ENCODE data around the gene OBSCN. TPM values are rescaled to one million over a fixed set of nuclear protein-coding genes. Genes with fewer than 3 reads are reported as not detected.
A peak's percentile ranks its signal among the peaks of the same experiment; 100 is the strongest.

Gene OBSCN
- total RNA-seq, 2 experiments from 2014 or later = 14.3 to 14.9 TPM

DNA sequence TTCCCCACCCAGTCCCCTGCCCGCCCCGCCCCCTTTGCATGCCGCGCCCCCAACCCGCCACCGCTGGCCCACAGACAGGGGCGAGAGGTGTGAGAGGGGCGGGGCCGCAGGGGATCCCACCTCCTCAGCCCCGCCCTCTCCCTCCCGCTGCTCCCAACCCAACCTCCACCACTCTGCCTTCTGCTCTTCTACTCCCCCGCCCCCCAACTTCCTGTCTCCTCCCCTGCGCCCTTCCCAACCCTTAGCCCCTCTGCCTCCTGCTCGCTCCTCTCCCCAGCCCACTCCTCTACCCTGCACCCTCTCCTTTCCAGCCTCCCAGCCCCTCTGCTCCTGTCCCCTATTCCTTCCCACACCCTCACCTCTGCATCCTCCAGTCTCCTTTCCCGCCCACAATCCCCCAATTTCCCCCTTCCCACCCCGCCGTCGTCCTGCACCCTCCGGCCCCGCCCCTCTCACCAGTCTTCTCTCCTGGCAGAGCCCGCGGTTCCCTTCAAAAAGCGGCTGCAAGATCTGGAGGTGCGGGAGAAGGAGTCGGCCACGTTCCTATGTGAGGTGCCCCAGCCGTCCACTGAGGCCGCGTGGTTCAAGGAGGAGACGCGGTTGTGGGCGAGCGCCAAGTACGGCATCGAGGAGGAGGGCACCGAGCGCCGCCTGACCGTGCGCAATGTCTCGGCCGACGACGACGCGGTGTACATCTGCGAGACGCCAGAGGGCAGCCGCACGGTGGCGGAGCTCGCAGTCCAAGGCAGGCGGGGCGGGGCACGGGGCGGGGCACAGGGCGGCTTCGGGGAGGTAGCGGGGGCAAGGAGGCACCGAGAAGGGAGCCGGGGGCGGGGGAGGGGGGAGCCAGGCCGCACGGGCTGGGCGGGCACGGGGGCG, 5.4 kb downstream of the OBSCN start:
- intact Hi-C loops (cut with micrococcal nuclease) = loop anchor here (1.0 kb wide), 1 partner anchor 63 kb away; no protein-coding TSS in a partner anchor
- peak overlapping the region; percentile 54 for H3K27ac Mint-ChIP-seq
- POLR2A ChIA-PET = no interaction called here

DNA sequence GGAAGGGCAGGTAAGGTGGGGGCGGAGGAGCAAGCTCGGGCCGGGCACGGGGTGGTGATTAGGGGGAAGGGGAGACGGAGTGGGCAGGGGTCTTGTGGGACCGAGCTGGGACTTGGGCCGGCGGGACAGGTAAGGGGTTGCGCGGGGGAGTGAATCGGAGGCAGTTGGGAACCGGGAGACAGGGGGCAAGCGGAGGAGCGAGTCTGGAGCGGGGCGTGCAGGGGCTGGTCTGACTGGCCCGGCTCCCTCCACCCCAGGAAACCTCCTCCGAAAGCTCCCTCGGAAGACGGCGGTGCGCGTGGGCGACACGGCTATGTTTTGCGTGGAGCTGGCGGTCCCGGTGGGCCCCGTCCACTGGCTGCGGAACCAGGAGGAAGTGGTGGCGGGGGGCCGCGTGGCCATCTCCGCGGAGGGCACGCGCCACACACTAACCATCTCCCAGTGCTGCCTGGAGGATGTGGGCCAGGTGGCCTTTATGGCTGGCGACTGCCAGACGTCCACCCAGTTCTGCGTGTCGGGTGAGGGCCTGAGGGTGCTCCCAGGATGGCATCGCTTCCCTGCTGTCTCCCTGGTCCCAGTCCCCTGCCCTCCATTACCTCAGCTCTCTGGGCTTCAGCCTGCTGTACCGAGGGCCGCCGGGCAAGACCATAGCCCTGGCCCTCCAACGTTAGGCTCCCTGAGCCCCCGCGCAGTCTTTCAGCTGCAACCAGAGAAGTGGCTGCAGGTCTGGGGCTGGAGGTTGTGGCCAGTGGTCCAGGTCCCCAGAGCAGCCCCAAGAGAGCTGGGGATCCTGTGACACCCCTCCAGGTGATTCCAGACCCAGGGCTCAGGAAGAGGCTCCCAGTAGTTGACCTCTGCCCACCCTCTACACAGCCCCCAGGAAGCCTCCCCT, 6.3 kb downstream of the OBSCN start:
- no peaks in the 10 kb centered on the region for H3K36me3 Mint-ChIP-seq
- ChIA-PET POLR2A (no interaction called here), CTCF (interaction anchor here (0.7 to 1.9 kb wide), 10 partner anchors 9 to 301 kb away, joined by 3 to 6 read pairs (median 3); no protein-coding TSS in a partner anchor)
- no peak overlapping the region for H3K27ac Mint-ChIP-seq
- no peak for DNase-seq
- H3K27me3 Mint-ChIP-seq = no peaks in the 10 kb centered on the region
- H3K4me1 Mint-ChIP-seq (ENCODE audit: low read depth) = peaks cover 2% of the 10 kb centered on the region
- intact Hi-C loops (cut with micrococcal nuclease) = loop anchor here (1.0 kb wide), 1 partner anchor 62 kb away; no protein-coding TSS in a partner anchor
- H3K9me3 Mint-ChIP-seq = no peaks in the 10 kb centered on the region
- peak overlapping the region; percentile 62 for H3K4me3 Mint-ChIP-seq

More for the DNA sequence above, 5.4 kb downstream of the OBSCN start:
- H3K4me1 Mint-ChIP-seq (ENCODE audit: low read depth) = peaks cover 2% of the 10 kb centered on the region
- CTCF ChIA-PET = interaction anchor here (0.7 to 1.9 kb wide), 11 partner anchors 8 to 302 kb away, joined by 3 to 6 read pairs (median 3); no protein-coding TSS in a partner anchor
- no peaks in the 10 kb centered on the region for H3K27me3 Mint-ChIP-seq
- H3K4me3 Mint-ChIP-seq = peak overlapping the region; percentile 82
- H3K36me3 Mint-ChIP-seq = no peaks in the 10 kb centered on the region
- peak; percentile 94 for DNase-seq
- no peaks in the 10 kb centered on the region for H3K9me3 Mint-ChIP-seq

DNA sequence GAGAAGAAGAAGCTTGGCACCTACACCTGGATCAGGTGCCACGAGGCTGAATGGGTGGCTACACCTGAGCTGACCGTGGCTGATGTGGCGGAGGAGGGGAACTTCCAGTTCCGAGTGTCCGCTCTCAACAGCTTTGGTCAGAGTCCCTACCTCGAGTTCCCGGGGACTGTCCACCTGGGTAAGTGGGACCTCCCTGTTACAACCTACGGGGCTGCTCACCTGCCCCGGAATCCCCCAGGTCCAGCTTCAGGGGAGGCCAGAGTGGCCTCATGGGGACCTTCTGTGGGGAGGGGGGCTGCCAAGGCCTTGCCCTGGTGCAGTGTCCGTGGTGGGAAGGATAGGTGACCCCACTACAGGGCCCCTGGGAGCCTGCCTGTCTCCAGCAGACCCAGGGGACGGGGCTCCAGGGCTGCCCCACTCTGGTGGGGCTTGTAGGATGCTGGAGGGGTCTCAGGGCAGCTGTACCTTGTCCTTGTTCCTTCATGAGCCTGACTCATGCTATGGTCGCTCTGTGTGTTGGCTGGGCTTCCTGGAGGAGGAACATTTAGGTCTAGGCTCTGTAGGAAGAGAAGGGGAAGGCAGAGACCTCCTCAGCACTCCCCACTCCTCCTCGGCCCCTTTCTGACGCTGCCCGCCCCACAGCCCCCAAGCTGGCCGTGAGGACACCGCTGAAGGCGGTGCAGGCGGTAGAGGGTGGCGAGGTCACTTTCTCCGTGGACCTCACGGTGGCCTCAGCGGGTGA, 7.2 kb downstream of the OBSCN start:
- peaks cover 2% of the 10 kb centered on the region for H3K4me1 Mint-ChIP-seq (ENCODE audit: low read depth)
- intact Hi-C loops (cut with micrococcal nuclease) = no loop called here
- DNase-seq = no peak
- CTCF ChIA-PET = interaction anchor here (1.5 kb wide), 1 partner anchor 257 kb away, joined by 5 read pairs; no protein-coding TSS in a partner anchor
- no peak overlapping the region for H3K27ac Mint-ChIP-seq
- H3K27me3 Mint-ChIP-seq = no peaks in the 10 kb centered on the region
- POLR2A ChIA-PET = no interaction called here
- peak overlapping the region; percentile 20 for H3K4me3 Mint-ChIP-seq
- no peaks in the 10 kb centered on the region for H3K9me3 Mint-ChIP-seq
- no peaks in the 10 kb centered on the region for H3K36me3 Mint-ChIP-seq

DNA sequence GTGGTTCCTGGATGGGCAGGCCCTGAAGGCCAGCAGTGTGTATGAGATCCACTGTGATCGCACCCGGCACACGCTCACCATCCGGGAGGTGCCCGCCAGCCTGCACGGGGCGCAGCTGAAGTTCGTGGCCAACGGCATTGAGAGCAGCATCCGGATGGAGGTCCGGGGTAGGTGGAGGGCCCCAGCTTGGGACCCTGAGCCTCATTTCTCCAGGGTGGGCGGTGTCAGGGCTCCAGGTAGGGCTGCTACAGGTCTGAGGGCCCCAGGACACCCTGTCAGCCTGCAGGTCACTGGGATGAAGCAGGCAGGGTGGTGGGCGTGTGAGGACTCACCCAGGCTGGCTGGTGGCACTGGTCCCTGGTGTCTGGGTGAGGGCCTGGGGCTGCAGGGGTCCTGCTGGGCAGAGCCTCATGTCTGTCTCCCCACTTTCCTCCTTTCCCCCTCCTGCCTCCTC, 7.8 kb downstream of the OBSCN start:
- ChIA-PET CTCF (no interaction called here), POLR2A (no interaction called here)
- Mint-ChIP-seq H3K9me3 (no peaks in the 10 kb centered on the region), H3K36me3 (no peaks in the 10 kb centered on the region), H3K27ac (no peak overlapping the region), H3K4me3 (no peak overlapping the region), H3K27me3 (no peaks in the 10 kb centered on the region), H3K4me1 (ENCODE audit: low read depth) (peaks cover 2% of the 10 kb centered on the region)
- intact Hi-C loops (cut with micrococcal nuclease) = no loop called here
- no peak for DNase-seq

DNA sequence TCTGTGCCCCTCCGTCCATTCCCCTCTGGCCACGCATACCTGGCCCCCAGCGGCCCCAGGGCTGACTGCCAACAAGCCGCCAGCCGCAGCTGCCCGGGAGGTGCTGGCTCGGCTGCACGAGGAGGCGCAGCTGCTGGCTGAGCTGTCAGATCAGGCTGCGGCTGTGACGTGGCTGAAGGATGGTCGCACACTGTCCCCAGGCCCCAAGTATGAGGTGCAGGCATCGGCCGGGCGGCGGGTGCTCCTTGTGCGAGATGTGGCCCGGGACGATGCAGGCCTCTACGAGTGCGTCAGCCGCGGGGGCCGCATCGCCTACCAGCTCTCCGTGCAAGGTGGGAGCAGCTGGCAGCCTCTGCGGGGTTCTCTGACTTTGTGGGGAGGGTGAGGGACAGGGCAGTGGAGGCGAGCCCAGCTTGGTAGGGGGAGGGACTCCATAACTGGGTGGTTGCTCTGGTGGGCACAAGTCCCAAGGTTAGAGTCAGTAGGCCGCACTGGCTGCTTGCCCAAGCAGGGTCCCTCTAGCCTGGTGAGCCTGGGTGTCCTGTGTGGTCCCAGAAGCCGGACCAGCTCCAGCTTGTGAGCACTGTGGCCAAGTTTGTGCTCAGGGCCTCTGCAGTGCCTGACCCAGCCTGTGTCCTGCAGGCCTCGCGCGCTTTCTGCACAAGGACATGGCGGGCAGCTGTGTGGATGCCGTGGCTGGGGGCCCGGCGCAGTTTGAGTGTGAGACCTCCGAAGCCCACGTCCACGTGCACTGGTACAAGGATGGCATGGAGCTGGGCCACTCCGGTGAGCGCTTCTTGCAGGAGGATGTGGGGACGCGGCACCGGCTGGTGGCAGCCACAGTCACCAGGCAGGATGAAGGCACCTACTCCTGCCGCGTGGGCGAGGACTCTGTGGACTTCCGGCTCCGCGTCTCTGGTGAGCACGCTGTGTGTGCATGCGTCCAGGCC, 8.8 kb downstream of the OBSCN start:
- no peak for DNase-seq
- ChIA-PET POLR2A (no interaction called here), CTCF (no interaction called here)
- H3K4me3 Mint-ChIP-seq = no peak overlapping the region
- H3K27ac Mint-ChIP-seq = no peak overlapping the region
- no peaks in the 10 kb centered on the region for H3K36me3 Mint-ChIP-seq
- peaks cover 2% of the 10 kb centered on the region for H3K4me1 Mint-ChIP-seq (ENCODE audit: low read depth)
- no peaks in the 10 kb centered on the region for H3K9me3 Mint-ChIP-seq
- intact Hi-C loops (cut with micrococcal nuclease) = no loop called here
- H3K27me3 Mint-ChIP-seq = no peaks in the 10 kb centered on the region

DNA sequence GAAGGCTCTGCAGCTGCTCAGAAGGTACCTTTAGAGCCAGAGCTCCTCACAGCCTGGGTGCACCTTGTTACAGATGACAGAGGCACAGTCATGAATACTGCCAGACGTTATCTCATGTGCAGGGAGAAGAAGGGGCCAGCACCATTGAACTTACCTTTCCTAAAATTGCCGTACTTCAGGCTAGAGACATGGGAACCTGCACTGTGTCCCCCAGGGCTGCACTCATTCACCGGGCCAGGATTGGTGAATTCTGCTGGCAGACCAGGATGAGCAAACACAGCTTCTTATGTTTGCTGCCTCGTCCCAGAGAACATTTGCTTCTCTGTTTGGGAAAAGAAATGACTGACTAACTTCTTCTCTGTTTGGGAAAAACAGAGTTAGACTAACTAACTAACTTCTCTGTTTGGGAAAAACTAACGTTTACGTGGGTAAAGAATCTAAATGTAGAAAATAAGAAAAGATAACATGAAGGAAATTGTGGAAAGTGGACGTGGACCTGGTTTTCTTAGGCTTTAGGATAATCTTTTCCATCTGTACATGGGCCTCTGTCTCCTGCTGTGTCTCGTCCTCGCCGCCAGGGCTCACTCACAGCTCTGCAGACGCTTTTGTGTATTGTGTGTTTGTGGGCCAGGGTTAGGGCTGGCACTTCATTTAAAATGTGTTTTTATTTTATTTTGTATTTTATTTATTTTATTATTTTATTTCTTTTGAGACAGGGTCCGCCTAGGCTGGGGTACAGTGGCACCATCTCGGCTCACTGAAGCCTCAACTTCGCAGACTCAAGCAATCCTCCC, 9.9 kb downstream of the OBSCN start:
- no peak for DNase-seq
- no peaks in the 10 kb centered on the region for H3K27me3 Mint-ChIP-seq
- ChIA-PET POLR2A (no interaction called here), CTCF (no interaction called here)
- no peak overlapping the region for H3K4me3 Mint-ChIP-seq
- no peak overlapping the region for H3K27ac Mint-ChIP-seq
- no peaks in the 10 kb centered on the region for H3K36me3 Mint-ChIP-seq
- peaks cover 2% of the 10 kb centered on the region for H3K4me1 Mint-ChIP-seq (ENCODE audit: low read depth)
- intact Hi-C loops (cut with micrococcal nuclease) = no loop called here
- H3K9me3 Mint-ChIP-seq = no peaks in the 10 kb centered on the region

DNA sequence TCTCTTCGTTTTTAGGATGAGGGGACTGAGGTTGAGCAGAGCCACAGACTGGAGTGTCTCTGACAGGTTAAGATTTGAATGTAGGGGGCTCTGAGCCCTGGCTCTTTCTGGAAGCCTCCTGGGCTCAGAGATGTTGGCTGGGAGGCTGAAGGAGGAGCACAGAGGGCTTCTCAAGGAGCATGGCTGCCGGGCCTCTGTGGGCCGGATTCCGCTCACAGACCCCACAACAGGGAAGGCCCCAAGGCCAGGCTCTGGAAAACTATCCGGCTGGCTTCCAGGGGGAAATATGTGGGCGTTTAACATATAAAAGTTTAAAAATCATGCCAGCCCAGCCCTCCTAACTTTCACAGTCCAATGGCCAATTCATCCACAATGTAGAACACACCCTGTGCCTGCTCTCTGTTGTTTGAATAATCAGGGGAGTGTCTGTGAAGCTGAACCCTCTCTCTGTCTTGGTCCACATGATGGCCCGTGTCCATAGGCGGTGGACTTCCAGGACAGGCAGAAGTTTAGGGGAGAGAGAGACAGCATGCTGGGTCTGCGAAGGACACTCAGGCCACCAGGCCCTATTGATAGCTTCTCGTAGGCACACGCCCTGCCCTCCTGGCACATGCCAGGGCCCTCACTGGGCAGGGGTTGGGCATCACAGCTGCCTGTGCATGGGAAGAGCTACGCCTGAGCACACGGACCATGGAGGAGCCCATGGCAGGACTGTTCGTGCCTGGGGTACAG, 10.8 kb downstream of the OBSCN start:
- intact Hi-C loops (cut with micrococcal nuclease) = no loop called here
- Mint-ChIP-seq H3K27ac (no peak overlapping the region), H3K4me3 (no peak overlapping the region), H3K36me3 (peaks cover 1% of the 10 kb centered on the region), H3K4me1 (ENCODE audit: low read depth) (no peaks in the 10 kb centered on the region), H3K27me3 (no peaks in the 10 kb centered on the region), H3K9me3 (peaks cover 1% of the 10 kb centered on the region)
- POLR2A ChIA-PET = no interaction called here
- CTCF ChIA-PET = no interaction called here
- DNase-seq = no peak

DNA sequence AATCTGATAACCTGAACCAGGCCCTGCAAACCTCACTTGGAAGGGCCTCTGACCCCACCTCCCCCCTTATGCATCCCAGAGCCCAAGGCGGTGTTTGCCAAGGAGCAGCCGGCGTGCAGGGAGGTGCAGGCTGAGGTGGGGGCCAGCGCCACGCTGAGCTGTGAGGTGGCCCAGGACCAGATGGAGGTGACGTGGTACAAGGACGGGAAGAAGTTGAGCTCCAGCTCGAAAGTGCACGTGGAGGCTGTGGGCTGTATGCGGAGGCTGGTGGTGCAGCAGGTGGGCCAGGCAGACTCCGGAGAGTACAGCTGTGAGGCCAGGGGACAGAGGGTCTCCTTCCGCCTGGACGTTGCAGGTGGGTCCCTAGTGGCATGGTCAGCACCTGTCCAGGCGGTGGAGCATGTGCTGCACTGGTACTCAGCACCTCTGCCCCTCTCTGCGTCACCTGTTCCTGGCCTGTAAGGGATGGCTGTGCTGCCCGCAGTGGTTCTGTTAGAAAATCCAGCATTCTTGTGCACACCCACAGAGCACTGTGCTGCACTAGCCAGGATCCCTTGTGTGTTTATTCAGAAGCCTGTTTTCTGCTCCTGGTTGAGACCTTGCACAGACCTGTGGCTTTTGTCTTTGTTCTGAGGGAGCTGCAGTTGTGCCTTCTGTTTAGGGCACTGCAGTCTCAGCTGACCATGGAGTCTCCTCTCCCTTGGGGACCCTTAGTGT, 11.6 kb downstream of the OBSCN start:
- peaks cover 6% of the 10 kb centered on the region for H3K9me3 Mint-ChIP-seq
- no peaks in the 10 kb centered on the region for H3K27me3 Mint-ChIP-seq
- no peak for DNase-seq
- H3K4me3 Mint-ChIP-seq = no peak overlapping the region
- POLR2A ChIA-PET = no interaction called here
- CTCF ChIA-PET = no interaction called here
- no peak overlapping the region for H3K27ac Mint-ChIP-seq
- intact Hi-C loops (cut with micrococcal nuclease) = no loop called here
- no peaks in the 10 kb centered on the region for H3K4me1 Mint-ChIP-seq (ENCODE audit: low read depth)
- H3K36me3 Mint-ChIP-seq = peaks cover 8% of the 10 kb centered on the region

DNA sequence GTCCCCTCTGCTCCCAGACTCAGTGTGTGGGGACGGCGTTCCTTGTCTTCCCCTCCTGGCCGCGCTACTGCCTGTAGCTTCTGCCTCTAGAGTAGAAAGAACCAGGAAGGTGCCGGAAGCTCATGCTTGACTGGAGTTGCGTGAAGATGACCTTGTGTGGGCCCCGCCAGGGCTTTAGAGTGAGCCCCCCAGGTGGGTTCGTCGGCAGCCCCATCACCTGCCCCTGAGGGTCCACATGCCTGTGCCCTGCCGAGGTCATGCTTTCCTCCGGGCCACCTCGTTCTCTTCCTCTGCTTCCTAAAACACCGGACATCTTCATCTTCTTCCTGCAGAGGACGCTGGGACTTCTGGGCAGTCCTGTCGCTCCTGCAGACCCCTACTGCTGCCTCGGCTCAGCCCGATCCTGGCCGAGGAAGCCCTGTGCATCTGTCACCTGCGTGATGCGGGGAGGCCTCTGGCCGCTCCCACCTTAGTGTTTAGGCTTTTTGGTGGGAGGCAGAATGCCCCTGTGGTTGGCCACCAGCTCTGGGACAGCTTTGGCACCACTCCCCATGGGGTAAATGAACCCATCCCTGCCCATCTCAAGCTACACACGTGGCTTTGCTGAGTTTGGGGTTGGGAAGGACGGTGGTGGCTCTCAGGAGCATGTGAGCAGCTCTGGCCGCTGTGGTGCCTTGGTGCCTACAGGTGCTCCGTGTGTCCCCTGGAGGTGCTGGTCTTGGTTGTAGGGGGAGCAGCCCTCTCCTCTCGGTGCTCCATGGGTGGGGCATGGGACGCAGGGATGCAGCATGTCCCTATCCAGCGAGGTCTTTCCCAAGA, 12.3 kb downstream of the OBSCN start:
- Mint-ChIP-seq H3K4me1 (ENCODE audit: low read depth) (no peaks in the 10 kb centered on the region), H3K27me3 (no peaks in the 10 kb centered on the region), H3K9me3 (peaks cover 13% of the 10 kb centered on the region), H3K27ac (no peak overlapping the region), H3K36me3 (peaks cover 15% of the 10 kb centered on the region), H3K4me3 (no peak overlapping the region)
- CTCF ChIA-PET = no interaction called here
- DNase-seq = no peak
- POLR2A ChIA-PET = no interaction called here
- intact Hi-C loops (cut with micrococcal nuclease) = no loop called here
